Measurements from ENCODE around the gene SLC2A11. TPM values are rescaled to one million over a fixed set of nuclear protein-coding genes. Genes with fewer than 3 reads are reported as not detected.

Gene SLC2A11
- total RNA-seq = 25.4 TPM

GRCh38 chr22:23857606-23858483 is at the start of gene SLC2A11:
SLC2A11 (plus strand) TSS chr22:23857875; CDS start chr22:23858000, 125 bp downstream.

GRCh38 chr22:23838681-23839468 is 18.8 kb upstream of the SLC2A11 start, which contains the start of gene DERL3:
DERL3 (minus strand) TSS chr22:23839006; CDS start chr22:23838987, 19 bp downstream.

GRCh38 chr22:23893945-23894709 is 36.5 kb downstream of the SLC2A11 start, which contains the start of gene MIF:
MIF (plus strand) TSS chr22:23894383; CDS start chr22:23894475, 92 bp downstream.

Small RNA genes lying within 50 kb of the gene (small RNA-seq; reads per million reads assigned to genes)
- gene RN7SL268P (ENCODE audit: low replicate concordance) = not detected

Other genes with a start within 250 kb of the SLC2A11 start
- 1.6 TPM for gene DRICH1, start 225.6 kb upstream of the SLC2A11 start, total RNA-seq
- not detected for gene RGL4, start 166.9 kb upstream of the SLC2A11 start, total RNA-seq
- gene ZNF70, start 106.8 kb upstream of the SLC2A11 start, total RNA-seq = 9.7 TPM
- gene VPREB3, start 103.5 kb upstream of the SLC2A11 start, total RNA-seq = not detected
- gene C22orf15, start 94.9 kb upstream of the SLC2A11 start, total RNA-seq = not detected
- gene CHCHD10, start 89.9 kb upstream of the SLC2A11 start, total RNA-seq = 5.3 TPM
- gene MMP11, start 85.0 kb upstream of the SLC2A11 start, total RNA-seq = 23.8 TPM
- 56.0 TPM for gene SMARCB1, start 70.9 kb upstream of the SLC2A11 start, total RNA-seq
- 2.2 TPM for gene DERL3, start 18.9 kb upstream of the SLC2A11 start, total RNA-seq
- 82.9 TPM for gene MIF, start 36.5 kb downstream of the SLC2A11 start, total RNA-seq
- 1.9 TPM for gene GSTT2B, start 103.3 kb downstream of the SLC2A11 start, total RNA-seq
- gene DDTL, start 109.0 kb downstream of the SLC2A11 start, total RNA-seq = 2.5 TPM
- gene DDT, start 116.6 kb downstream of the SLC2A11 start, total RNA-seq = 37.9 TPM
- gene GSTT2, start 122.3 kb downstream of the SLC2A11 start, total RNA-seq = 0.94 TPM
- not detected for gene GSTT4, start 147.6 kb downstream of the SLC2A11 start, total RNA-seq
- 114 TPM for gene CABIN1, start 153.4 kb downstream of the SLC2A11 start, total RNA-seq

Measured in parietal lobe (tissue), 2 donors.